ENCODE data around the gene MRPL42. TPM values are rescaled to one million over a fixed set of nuclear protein-coding genes. Genes with fewer than 3 reads are reported as not detected.

Gene MRPL42
- total RNA-seq, 1 experiment from 2014 or later: 108 TPM

DNA sequence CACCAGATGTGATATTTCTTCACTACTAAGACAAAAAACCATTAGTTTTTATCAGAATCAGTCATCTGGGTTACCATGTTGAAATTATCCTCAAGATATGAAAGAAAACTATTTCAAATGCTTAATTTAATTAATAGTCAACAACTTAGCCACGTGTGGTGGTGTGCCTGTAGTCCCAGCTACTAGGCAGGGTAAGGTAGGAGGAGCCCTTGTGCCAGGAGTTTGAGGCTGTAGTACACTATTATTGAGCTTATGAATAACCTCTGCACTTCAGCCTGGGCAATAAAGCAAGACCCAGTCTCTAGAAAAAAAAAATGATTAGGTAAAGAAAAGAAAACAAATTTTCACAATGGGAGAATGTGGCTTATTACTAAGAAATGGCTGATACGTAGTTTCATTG is 33.4 kb downstream of the MRPL42 start:
- Histone ChIP-seq H3K4me1 (ENCODE audit: insufficient read depth, low read length) (no peaks in the 10 kb centered on the region), H2AK5ac (ENCODE audit: insufficient read length, low read length) (no peak overlapping the region), H3K9me3 (ENCODE audit: control insufficient read depth, low read depth, low read length) (no peaks in the 10 kb centered on the region), H4K5ac (ENCODE audit: insufficient read length, low read depth, low read length) (no peak overlapping the region), H2BK5ac (ENCODE audit: insufficient read length, low read length) (no peak overlapping the region), H3K4me2 (ENCODE audit: insufficient read depth, insufficient read length, low read length) (no peak overlapping the region), H3K14ac (ENCODE audit: insufficient read depth, low read length) (no peak overlapping the region), H3K9ac (ENCODE audit: extremely low read depth, insufficient read length, low read length) (no peak overlapping the region), H3K79me2 (ENCODE audit: insufficient read depth, low read length) (no peaks in the 10 kb centered on the region), H3K27me3 (ENCODE audit: insufficient read depth, low read length) (no peaks in the 10 kb centered on the region), H3T11ph (ENCODE audit: low read length) (no peak overlapping the region), H2BK20ac (ENCODE audit: low read depth, low read length, poor library complexity, severe bottlenecking) (no peak overlapping the region), H2AFZ (ENCODE audit: low read length) (no peak overlapping the region), H3K18ac (ENCODE audit: insufficient read length, low read depth, low read length) (no peak overlapping the region), H3K23me2 (ENCODE audit: insufficient read length, low read depth, low read length, poor library complexity, severe bottlenecking) (no peaks in the 10 kb centered on the region), H3K4ac (ENCODE audit: low read depth, low read length) (no peak overlapping the region), H3K27ac (ENCODE audit: insufficient read length, low read depth, low read length) (no peak overlapping the region), H3K79me1 (ENCODE audit: insufficient read depth, low read depth, low read length, poor library complexity, severe bottlenecking) (no peaks in the 10 kb centered on the region), H2BK120ac (ENCODE audit: low read depth, low read length, poor library complexity, severe bottlenecking) (no peak overlapping the region), H4K8ac (replicated peaks; ENCODE audit: insufficient read length, low read depth, low read length) (no peak overlapping the region), H3K56ac (ENCODE audit: insufficient read length, low read depth, low read length) (no peak overlapping the region), H2BK15ac (ENCODE audit: low read depth, low read length) (no peak overlapping the region), H4K91ac (ENCODE audit: insufficient read length, low read depth, low read length) (no peak overlapping the region), H2BK12ac (ENCODE audit: insufficient read length, low read depth, low read length) (no peak overlapping the region), H3K23ac (ENCODE audit: insufficient read length, low read depth, low read length) (no peak overlapping the region), H4K20me1 (ENCODE audit: control insufficient read depth, insufficient read depth, insufficient read length) (no peaks in the 10 kb centered on the region)
- peaks cover 0 to 3% of the 10 kb centered on the region in 2 experiments; a peak in 1 of 4 replicates for H3K4me1 Mint-ChIP-seq
- H3K27me3 Mint-ChIP-seq (ENCODE audit: low read depth): no peaks in the 10 kb centered on the region
- H3K36me3 Mint-ChIP-seq (ENCODE audit: insufficient read depth in 1 of 3, low read depth in 3 of 3): peaks cover 18 to 40% (median 36%) of the 10 kb centered on the region in 3 experiments
- H3K27ac Mint-ChIP-seq: 0 out of 7 replicates have a peak overlapping the region, but pooled peaks of 1 of the 3 experiments have one; percentile 28
- TF ChIP-seq, protein P1, sequence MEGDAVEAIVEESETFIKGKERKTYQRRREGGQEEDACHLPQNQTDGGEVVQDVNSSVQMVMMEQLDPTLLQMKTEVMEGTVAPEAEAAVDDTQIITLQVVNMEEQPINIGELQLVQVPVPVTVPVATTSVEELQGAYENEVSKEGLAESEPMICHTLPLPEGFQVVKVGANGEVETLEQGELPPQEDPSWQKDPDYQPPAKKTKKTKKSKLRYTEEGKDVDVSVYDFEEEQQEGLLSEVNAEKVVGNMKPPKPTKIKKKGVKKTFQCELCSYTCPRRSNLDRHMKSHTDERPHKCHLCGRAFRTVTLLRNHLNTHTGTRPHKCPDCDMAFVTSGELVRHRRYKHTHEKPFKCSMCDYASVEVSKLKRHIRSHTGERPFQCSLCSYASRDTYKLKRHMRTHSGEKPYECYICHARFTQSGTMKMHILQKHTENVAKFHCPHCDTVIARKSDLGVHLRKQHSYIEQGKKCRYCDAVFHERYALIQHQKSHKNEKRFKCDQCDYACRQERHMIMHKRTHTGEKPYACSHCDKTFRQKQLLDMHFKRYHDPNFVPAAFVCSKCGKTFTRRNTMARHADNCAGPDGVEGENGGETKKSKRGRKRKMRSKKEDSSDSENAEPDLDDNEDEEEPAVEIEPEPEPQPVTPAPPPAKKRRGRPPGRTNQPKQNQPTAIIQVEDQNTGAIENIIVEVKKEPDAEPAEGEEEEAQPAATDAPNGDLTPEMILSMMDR (conservative IDR thresholded peaks at IDR 0.05): no peak
- WGBS (ENCODE audit: extremely low coverage, insufficient read length, low lambda C conversion rate): no CpG with 5 or more reads among the region's 2 CpGs
- H3K4me3 Mint-ChIP-seq: no peak overlapping the region
- no peak for DNase-seq
- no peaks in the 10 kb centered on the region for H3K9me3 Mint-ChIP-seq

Data from H9 (cell line).